Kidney (tissue), 14 donors: ENCODE data around the gene AMIGO1. TPM values are rescaled to one million over a fixed set of nuclear protein-coding genes. Genes with fewer than 3 reads are reported as not detected.

ENCODE experiments used
- DNase-seq, 5 donors: peaks; one replicate each; pipeline ENCODE4 v3.0.0-alpha.2; 2013 to 2020
- FAIRE-seq: peaks from 2 replicates; lab custom pipeline; 2012; peaks lifted over from hg19 to GRCh38; lab: Jason Lieb, UNC
- H3K27ac ChIP-seq, 2 donors: one replicate each; pipeline ENCODE4 v1.7.0; 2013; ENCODE audit warnings: low read depth in 2 of 2, low read length in 2 of 2, inconsistent platforms in 1 of 2
- H3K27me3 ChIP-seq: one replicate; pipeline ENCODE4 v1.7.1; 2013; ENCODE audit warnings: low read length, inconsistent platforms; ENCODE audit not compliant: control insufficient read depth, insufficient read depth
- H3K36me3 ChIP-seq, 3 donors: one replicate each; pipeline versions ENCODE4 v1.7.0 to v1.7.1; 2013; ENCODE audit warnings: low read length in 3 of 3, control low read depth in 1 of 3, inconsistent platforms in 1 of 3; ENCODE audit not compliant: insufficient read depth in 3 of 3, control insufficient read depth in 2 of 3
- H3K4me1 ChIP-seq, 3 donors: one replicate each; pipeline versions ENCODE4 v1.7.0 to v1.7.1; 2013; ENCODE audit warnings: low read length in 3 of 3, inconsistent platforms in 1 of 3, low read depth in 1 of 3; ENCODE audit not compliant: control insufficient read depth in 2 of 3, insufficient read depth in 2 of 3
- H3K4me3 ChIP-seq, 3 donors: one replicate each; pipeline versions ENCODE4 v1.7.0 to v1.8.1; 2013; ENCODE audit warnings: low read length in 3 of 3, control low read depth in 1 of 3, inconsistent platforms in 1 of 3
- H3K9ac ChIP-seq, 3 donors: one replicate each; pipeline versions ENCODE4 v1.7.0 to v1.7.1; 2013; ENCODE audit warnings: low read length in 3 of 3, control low read depth in 1 of 3, inconsistent platforms in 1 of 3
- H3K9me3 ChIP-seq, 3 donors: one replicate each; pipeline versions ENCODE4 v1.7.0 to v1.7.1; 2013; ENCODE audit warnings: low read length in 3 of 3, control low read depth in 1 of 3, inconsistent platforms in 1 of 3; ENCODE audit not compliant: control insufficient read depth in 2 of 3, insufficient read depth in 1 of 3
- CTCF ChIP-seq: IDR thresholded peaks from 3 replicates; pipeline ENCODE4 v1.5.1; 2012; ENCODE audit warnings: mild to moderate bottlenecking, moderate library complexity, borderline replicate concordance; ENCODE audit not compliant: insufficient read depth; ENCODE audit errors: extremely low read depth
- intact Hi-C: fragments of 100-400 bp; cut with DNase I; formaldehyde crosslinking; loops from one replicate; pipeline ENCODE4 v1.11.1; 2022
- polyA plus RNA-seq: library from polyadenylated mRNA; stranded (reverse); fragments of 350-450 nt; fragmentation: Illumina TruSeq; extraction: RNeasy Lipid Tissue Mini Kit (QIAGEN cat#74804); gene quantifications from one replicate; pipeline ENCODE4 v1.2.3, GENCODE V29; 2014; ENCODE audit warnings: low read depth, low replicate concordance; ENCODE audit not compliant: insufficient read depth
- total RNA-seq: library from RNA; stranded (reverse); fragmentation: NEBNext Ultra II Directional; extraction: Animal tissue kit (Norgen Biotek cat#: 25700); gene quantifications from one replicate; pipeline ENCODE4 v1.2.1, GENCODE V29; 2021
- donor health status: control.
- donor health status: control.
- donor health status: control.
- donor health status: control.
- donor health status: control.
- donor health status: DM: yes; HTN: yes; CAD: no.
- donor health status: Normal renal cell carcinoma (clear cell type).

Gene AMIGO1
- total and polyA plus RNA-seq, 2 donors from 2014 or later, result 5.1 to 8.5 TPM

DNA sequence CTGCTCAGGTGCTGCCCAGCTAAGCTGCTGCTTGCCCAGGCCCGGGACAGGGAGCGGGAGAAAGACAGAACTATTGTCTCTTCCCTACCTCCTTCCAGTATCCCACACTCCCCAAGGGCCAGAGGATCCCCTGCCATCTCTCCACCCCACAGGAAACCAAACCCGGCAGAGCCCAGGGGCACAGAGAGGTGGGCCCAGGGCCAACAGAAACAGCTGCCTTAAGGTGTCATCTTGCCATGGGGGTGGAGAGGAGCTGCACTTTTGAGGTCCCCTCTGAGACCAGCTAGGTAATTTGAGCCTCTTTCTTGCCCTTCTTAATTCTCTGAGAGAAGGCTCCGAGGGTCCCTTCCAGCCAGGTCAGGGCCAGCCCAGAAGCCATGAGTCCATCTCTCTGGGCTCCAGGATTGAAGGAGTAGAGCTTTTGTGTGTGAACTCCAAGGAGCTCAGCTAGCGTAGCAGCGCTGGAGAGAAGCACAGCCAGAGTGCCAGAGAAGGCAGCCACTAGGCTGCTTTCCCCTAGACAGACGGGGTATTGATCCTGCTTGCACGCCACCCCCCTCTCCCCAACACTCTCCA is 20.4 kb upstream of the AMIGO1 start:
- no peaks in the 10 kb centered on the region for H3K27me3 ChIP-seq
- peak in 3 of 5 donors; percentile 56 to 70 (median 56) for DNase-seq
- peak overlapping the region in 1 of 3 donors; percentile 19 for H3K9ac ChIP-seq

DNA sequence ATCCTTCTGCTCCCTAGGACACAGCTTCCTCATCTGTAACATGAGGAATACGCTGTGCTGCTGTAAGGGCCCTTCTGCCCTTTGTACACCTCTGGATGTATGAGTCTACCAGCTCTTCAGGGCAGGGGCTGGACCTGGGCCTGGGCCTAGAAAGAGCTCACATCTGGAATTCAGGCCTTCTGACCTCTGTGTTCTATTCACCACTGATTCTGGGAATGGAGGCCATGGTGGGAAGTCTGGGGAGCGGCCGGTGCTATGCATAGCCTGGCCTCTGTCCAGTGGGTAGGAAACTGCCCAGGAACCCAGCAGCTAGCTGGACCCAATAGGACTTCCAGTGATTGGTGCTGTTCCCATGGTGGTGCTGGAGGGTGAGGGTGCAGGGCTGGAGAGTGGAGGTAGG is 19.2 kb upstream of the AMIGO1 start:
- H3K9me3 ChIP-seq, result no peaks in the 10 kb centered on the region
- FAIRE-seq, result no peak
- H3K4me1 ChIP-seq, result peaks cover 0 to 4% (median 0%) of the 10 kb centered on the region in 3 donors
- no peak overlapping the region for H3K4me3 ChIP-seq
- no peaks in the 10 kb centered on the region for H3K27me3 ChIP-seq
- H3K9ac ChIP-seq, result no peak overlapping the region
- intact Hi-C loops, result loop anchor here (10.0 kb wide), 1 partner anchor 104 kb away; the partner anchor contains the start of gene PSMA5
- no peak overlapping the region for H3K27ac ChIP-seq
- no peak for DNase-seq
- no peak for TF ChIP-seq CTCF
- no peaks in the 10 kb centered on the region for H3K36me3 ChIP-seq

More for the DNA sequence above, 20.4 kb upstream of the AMIGO1 start:
- Histone ChIP-seq H3K9me3 (no peaks in the 10 kb centered on the region), H3K36me3 (no peaks in the 10 kb centered on the region), H3K4me1 (peaks cover 0 to 4% (median 0%) of the 10 kb centered on the region in 3 donors), H3K4me3 (no peak overlapping the region), H3K27ac (no peak overlapping the region)
- no peak for FAIRE-seq
- TF ChIP-seq CTCF, result no peak
- intact Hi-C loops, result loop anchor here (5.0 to 10.0 kb wide), 3 partner anchors 38 to 105 kb away; partner anchors contain the start of genes CYB561D1 and PSMA5

GRCh38 chr1:109527846-109528695 is 18.5 kb upstream of the AMIGO1 start:
- H3K27me3 ChIP-seq, result no peaks in the 10 kb centered on the region
- H3K36me3 ChIP-seq, result no peaks in the 10 kb centered on the region
- no peak for DNase-seq
- peaks cover 0 to 4% (median 0%) of the 10 kb centered on the region in 3 donors for H3K4me1 ChIP-seq
- H3K9ac ChIP-seq, result no peak overlapping the region
- intact Hi-C loops, result loop anchor here (10.0 kb wide), 1 partner anchor 103 kb away; the partner anchor contains the start of gene PSMA5
- no peak for FAIRE-seq
- no peak for TF ChIP-seq CTCF
- H3K9me3 ChIP-seq, result no peaks in the 10 kb centered on the region
- no peak overlapping the region for H3K27ac ChIP-seq
- H3K4me3 ChIP-seq, result no peak overlapping the region
